Mesendoderm (in vitro differentiated cells): ENCODE results near the gene SERPINA1.

Experiments used
- DNase-seq: peaks from one replicate; pipeline ENCODE4 v3.0.0; 2013
- H2AK5ac ChIP-seq: 2 replicates; pipeline ENCODE4 v1.6.1; 2013; ENCODE audit warnings: low read length, inconsistent platforms
- H2BK120ac ChIP-seq: 2 replicates; pipeline ENCODE4 v1.6.1; 2013; ENCODE audit warnings: low read depth, mild to moderate bottlenecking, low read length, moderate library complexity, mixed read lengths
- H2BK15ac ChIP-seq: replicated peaks from 2 replicates; pipeline ENCODE4 v1.6.1; 2013; ENCODE audit warnings: low read depth, mild to moderate bottlenecking, moderate library complexity
- H2BK5ac ChIP-seq: 2 replicates; pipeline ENCODE4 v1.6.1; 2013; ENCODE audit warnings: low read length, inconsistent platforms
- H3K18ac ChIP-seq: 2 replicates; pipeline ENCODE4 v1.6.1; 2013; ENCODE audit warnings: mild to moderate bottlenecking, low read length, mixed read lengths
- H3K23ac ChIP-seq: one replicate; pipeline ENCODE4 v1.6.1; 2013; ENCODE audit warnings: low read length
- H3K27ac ChIP-seq: 2 replicates; pipeline ENCODE4 v1.5.1; 2013; ENCODE audit warnings: low read depth, mild to moderate bottlenecking, inconsistent platforms, low read length, moderate library complexity
- H3K27me3 ChIP-seq: 2 replicates; pipeline ENCODE4 v1.6.1; 2013; ENCODE audit warnings: low read length, control low read depth, mild to moderate bottlenecking, inconsistent platforms; ENCODE audit not compliant: insufficient read depth, poor library complexity
- H3K36me3 ChIP-seq: 2 replicates; pipeline ENCODE4 v1.6.1; 2013; ENCODE audit warnings: low read length, inconsistent platforms; ENCODE audit not compliant: control insufficient read depth, insufficient read depth
- H3K4ac ChIP-seq: one replicate; pipeline ENCODE4 v1.6.1; 2013; ENCODE audit warnings: low read depth, mild to moderate bottlenecking, low read length, moderate library complexity
- H3K4me1 ChIP-seq: 2 replicates; pipeline ENCODE4 v1.6.1; 2013; ENCODE audit warnings: low read depth, low read length, inconsistent platforms; ENCODE audit not compliant: control insufficient read depth
- H3K4me2 ChIP-seq: 2 replicates; pipeline ENCODE4 v1.6.1; 2013; ENCODE audit warnings: low read length
- H3K4me3 ChIP-seq: 2 replicates; pipeline ENCODE4 v1.5.1; 2013; ENCODE audit warnings: mild to moderate bottlenecking, low read length
- H3K56ac ChIP-seq: one replicate; pipeline ENCODE4 v1.6.1; 2013; ENCODE audit warnings: low read length
- H3K79me1 ChIP-seq: 2 replicates; pipeline ENCODE4 v1.6.1; 2013; ENCODE audit warnings: low read length, inconsistent platforms
- H3K79me2 ChIP-seq: 2 replicates; pipeline ENCODE4 v1.6.1; 2013; ENCODE audit warnings: mild to moderate bottlenecking, low read length; ENCODE audit not compliant: control insufficient read depth, insufficient read depth
- H3K9ac ChIP-seq: 2 replicates; pipeline ENCODE4 v1.6.1; 2013; ENCODE audit warnings: low read length, inconsistent platforms
- H4K5ac ChIP-seq: one replicate; pipeline ENCODE4 v1.6.1; 2013; ENCODE audit warnings: low read length
- H4K8ac ChIP-seq: one replicate; pipeline ENCODE4 v1.6.1; 2013; ENCODE audit warnings: low read depth, mild to moderate bottlenecking, control low read depth, low read length, moderate library complexity
- WGBS: extraction: QIAGEN DNeasy Blood & Tissue Kit; methylation state at CpG from one replicate; pipeline ENCODE4 v1.1.7; 2013; ENCODE audit warnings: low lambda C conversion rate, missing lambda C conversion rate; ENCODE audit not compliant: insufficient coverage; ENCODE audit errors: extremely low coverage; 5-methylcytosine and 5-hydroxymethylcytosine counted together

Gene SERPINA1

DNA sequence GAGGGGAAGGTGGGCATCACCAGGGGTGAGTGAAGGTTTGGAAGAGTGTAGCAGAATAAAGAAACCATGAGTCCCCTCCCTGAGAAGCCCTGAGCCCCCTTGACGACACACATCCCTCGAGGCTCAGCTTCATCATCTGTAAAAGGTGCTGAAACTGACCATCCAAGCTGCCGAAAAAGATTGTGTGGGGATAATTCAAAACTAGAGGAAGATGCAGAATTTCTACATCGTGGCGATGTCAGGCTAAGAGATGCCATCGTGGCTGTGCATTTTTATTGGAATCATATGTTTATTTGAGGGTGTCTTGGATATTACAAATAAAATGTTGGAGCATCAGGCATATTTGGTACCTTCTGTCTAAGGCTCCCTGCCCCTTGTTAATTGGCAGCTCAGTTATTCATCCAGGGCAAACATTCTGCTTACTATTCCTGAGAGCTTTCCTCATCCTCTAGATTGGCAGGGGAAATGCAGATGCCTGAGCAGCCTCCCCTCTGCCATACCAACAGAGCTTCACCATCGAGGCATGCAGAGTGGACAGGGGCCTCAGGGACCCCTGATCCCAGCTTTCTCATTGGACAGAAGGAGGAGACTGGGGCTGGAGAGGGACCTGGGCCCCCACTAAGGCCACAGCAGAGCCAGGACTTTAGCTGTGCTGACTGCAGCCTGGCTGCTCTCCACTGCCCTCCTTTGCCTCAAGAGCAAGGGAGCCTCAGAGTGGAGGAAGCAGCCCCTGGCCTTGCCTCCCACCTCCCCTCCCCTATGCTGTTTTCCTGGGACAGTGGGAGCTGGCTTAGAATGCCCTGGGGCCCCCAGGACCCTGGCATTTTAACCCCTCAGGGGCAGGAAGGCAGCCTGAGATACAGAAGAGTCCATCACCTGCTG, 7.0 kb downstream of the SERPINA1 start:
- Histone ChIP-seq H2AK5ac (no peak overlapping the region), H3K79me1 (no peaks in the 10 kb centered on the region), H3K27ac (no peak overlapping the region), H4K8ac (no peak overlapping the region), H2BK15ac (no peak overlapping the region), H3K56ac (peak overlapping the region; percentile 53), H2BK120ac (no peak overlapping the region), H3K4me2 (no peak overlapping the region), H3K4ac (no peak overlapping the region), H3K27me3 (no peaks in the 10 kb centered on the region), H2BK5ac (no peak overlapping the region), H3K4me1 (no peaks in the 10 kb centered on the region), H3K79me2 (no peaks in the 10 kb centered on the region), H3K36me3 (no peaks in the 10 kb centered on the region), H3K9ac (no peak overlapping the region), H3K18ac (no peak overlapping the region), H3K23ac (no peak overlapping the region), H3K4me3 (no peak overlapping the region), H4K5ac (no peak overlapping the region)
- DNase-seq, result no peak
- WGBS, result no CpG with 5 or more reads among the region's 7 CpGs

DNA sequence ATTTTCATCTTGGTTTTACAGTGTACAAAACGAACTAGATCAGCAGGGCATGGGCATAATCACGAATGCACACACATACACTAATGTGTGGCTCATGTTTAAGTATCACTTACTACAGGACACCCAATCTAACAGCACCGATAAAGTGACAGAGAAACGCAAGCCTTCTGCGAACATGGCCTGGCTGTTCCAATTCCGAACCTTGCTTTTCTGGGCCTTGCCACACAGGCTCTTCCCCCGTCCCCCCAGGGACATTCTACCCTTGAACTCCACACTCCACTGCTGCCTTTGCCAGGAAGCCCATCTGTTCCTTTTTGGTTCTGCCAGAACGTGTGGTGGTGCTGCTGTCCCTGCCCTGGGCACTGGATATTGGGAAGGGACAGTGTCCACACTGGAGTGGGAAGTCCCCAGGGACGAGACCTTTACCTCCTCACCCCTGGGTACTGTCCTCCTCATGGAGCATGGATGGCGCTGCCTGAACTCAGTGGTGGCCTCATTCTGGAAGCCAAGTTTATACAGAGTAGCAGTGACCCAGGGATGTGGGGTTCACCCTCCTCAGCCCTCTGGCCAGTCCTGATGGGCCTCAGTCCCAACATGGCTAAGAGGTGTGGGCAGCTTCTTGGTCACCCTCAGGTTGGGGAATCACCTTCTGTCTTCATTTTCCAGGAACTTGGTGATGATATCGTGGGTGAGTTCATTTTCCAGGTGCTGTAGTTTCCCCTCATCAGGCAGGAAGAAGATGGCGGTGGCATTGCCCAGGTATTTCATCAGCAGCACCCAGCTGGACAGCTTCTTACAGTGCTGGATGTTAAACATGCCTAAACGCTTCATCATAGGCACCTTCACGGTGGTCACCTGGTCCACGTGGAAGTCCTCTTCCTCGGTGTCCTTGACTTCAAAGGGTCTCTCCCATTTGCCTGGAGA, 7.9 kb downstream of the SERPINA1 start:
- DNase-seq, result no peak
- Histone ChIP-seq H3K23ac (no peak overlapping the region), H2BK120ac (no peak overlapping the region), H3K56ac (no peak overlapping the region), H3K79me1 (no peaks in the 10 kb centered on the region), H2BK15ac (no peak overlapping the region), H3K27ac (no peak overlapping the region), H4K8ac (no peak overlapping the region), H2AK5ac (no peak overlapping the region), H3K4me3 (no peak overlapping the region), H3K36me3 (no peaks in the 10 kb centered on the region), H3K4ac (no peak overlapping the region), H3K18ac (no peak overlapping the region), H3K27me3 (no peaks in the 10 kb centered on the region), H2BK5ac (no peak overlapping the region), H4K5ac (no peak overlapping the region), H3K4me2 (no peak overlapping the region), H3K4me1 (no peaks in the 10 kb centered on the region), H3K9ac (no peak overlapping the region), H3K79me2 (no peaks in the 10 kb centered on the region)
- WGBS, result no CpG with 5 or more reads among the region's 16 CpGs

DNA sequence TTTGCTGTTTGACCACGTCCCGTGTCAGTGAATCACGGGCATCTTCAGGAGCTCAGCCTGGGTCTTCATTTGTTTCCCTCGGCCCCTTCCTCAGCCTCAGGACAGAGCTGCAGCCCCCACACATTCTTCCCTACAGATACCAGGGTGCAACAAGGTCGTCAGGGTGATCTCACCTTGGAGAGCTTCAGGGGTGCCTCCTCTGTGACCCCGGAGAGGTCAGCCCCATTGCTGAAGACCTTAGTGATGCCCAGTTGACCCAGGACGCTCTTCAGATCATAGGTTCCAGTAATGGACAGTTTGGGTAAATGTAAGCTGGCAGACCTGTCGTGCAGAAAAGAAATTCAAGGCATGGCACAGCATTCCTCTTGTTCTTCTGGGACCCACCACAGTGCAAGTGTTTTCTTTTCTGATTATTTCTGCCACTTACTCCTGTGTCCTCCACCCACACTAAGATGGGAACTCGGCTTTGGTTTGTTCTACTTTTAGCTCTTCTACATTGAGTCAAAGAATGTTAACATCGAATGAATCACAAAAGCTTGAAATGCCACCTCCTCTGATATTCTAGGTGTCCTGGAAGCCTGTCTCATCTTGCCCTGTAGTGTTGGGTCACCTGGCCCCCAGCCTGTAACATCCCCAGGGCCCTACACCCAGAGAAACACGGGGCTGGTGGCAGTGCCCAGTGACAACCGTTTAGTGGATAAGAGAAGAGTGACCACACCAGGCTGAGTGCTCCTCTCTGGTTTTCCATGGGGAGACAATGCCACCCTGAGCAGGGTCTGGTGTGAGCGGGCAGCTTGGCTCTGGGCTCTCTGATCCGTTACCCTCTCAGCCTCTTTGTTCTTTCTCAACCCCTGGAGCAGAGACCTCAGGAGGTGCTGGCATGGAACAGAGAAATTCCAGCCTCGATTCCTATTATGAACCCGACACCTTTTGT, 8.8 kb downstream of the SERPINA1 start:
- no peaks in the 10 kb centered on the region for H3K79me2 ChIP-seq
- no peak overlapping the region for H3K4me3 ChIP-seq
- no peak overlapping the region for H3K27ac ChIP-seq
- no peaks in the 10 kb centered on the region for H3K79me1 ChIP-seq
- no peak overlapping the region for H3K23ac ChIP-seq
- H3K36me3 ChIP-seq, result no peaks in the 10 kb centered on the region
- H3K9ac ChIP-seq, result no peak overlapping the region
- no peak overlapping the region for H2BK120ac ChIP-seq
- no peak overlapping the region for H3K56ac ChIP-seq
- no peak overlapping the region for H3K4ac ChIP-seq
- H3K4me1 ChIP-seq, result peaks cover 3% of the 10 kb centered on the region
- WGBS, result no CpG with 5 or more reads among the region's 16 CpGs
- H3K27me3 ChIP-seq, result no peaks in the 10 kb centered on the region
- H2BK5ac ChIP-seq, result no peak overlapping the region
- DNase-seq, result no peak
- no peak overlapping the region for H2AK5ac ChIP-seq
- H2BK15ac ChIP-seq, result no peak overlapping the region
- no peak overlapping the region for H3K18ac ChIP-seq
- H3K4me2 ChIP-seq, result no peak overlapping the region
- H4K8ac ChIP-seq, result no peak overlapping the region
- no peak overlapping the region for H4K5ac ChIP-seq

DNA sequence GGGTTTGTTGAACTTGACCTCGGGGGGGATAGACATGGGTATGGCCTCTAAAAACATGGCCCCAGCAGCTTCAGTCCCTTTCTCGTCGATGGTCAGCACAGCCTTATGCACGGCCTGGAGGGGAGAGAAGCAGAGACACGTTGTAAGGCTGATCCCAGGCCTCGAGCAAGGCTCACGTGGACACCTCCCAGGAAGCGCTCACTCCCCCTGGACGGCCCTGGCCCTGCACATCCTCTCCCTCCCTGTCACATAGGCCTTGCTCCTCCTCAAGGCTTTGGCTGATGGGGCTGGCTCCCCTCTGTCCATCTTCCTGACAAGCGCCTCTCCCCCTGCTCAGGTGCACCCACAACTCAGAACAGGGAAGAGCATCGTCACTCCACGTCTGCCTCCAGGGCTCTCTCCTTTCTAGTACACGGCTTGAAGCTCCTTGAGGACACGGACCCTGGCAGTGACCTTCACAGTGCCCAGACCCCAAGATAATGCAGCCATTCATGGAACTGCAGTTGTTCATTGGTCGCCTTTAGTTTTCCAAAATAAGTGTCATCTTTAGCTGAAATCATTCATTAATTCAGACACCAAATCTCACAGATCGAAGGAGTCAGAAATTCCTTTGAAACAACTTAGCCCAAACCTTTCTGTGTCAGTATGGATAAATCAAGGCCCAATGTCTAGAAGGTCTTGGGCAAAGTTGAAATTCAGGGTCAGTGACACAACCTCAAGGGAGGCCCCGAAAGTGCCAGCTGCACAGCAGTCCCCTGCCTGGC, 9.7 kb downstream of the SERPINA1 start:
- Histone ChIP-seq H3K9ac (no peak overlapping the region), H3K79me1 (no peaks in the 10 kb centered on the region), H3K23ac (no peak overlapping the region), H4K5ac (no peak overlapping the region), H3K79me2 (no peaks in the 10 kb centered on the region), H3K4me2 (no peak overlapping the region), H3K27me3 (no peaks in the 10 kb centered on the region), H3K27ac (no peak overlapping the region), H3K4ac (no peak overlapping the region), H2AK5ac (no peak overlapping the region), H3K36me3 (no peaks in the 10 kb centered on the region), H2BK120ac (no peak overlapping the region), H4K8ac (no peak overlapping the region), H3K4me3 (no peak overlapping the region), H3K4me1 (peaks cover 3% of the 10 kb centered on the region), H3K18ac (no peak overlapping the region), H2BK5ac (no peak overlapping the region), H2BK15ac (no peak overlapping the region), H3K56ac (no peak overlapping the region)
- no peak for DNase-seq
- WGBS, result no CpG with 5 or more reads among the region's 17 CpGs
